Activated CD8-positive, alpha-beta T cell treated with anti-CD3 and anti-CD28 coated beads for 36 hours (primary cell): ENCODE results near the gene CCRL2. TPM values are rescaled to one million over a fixed set of nuclear protein-coding genes. Genes with fewer than 3 reads are reported as not detected.

Experiments
- ATAC-seq: fragments of 200-7000 bp; cut with Tn5 transposase; one replicate; pipeline ENCODE4 v1.10.0; 2021; ENCODE audit warnings: mild to moderate bottlenecking, moderate library complexity
- CTCF ChIA-PET: fragments of 350-600 bp; sonication (Branson Sonifier 250); formaldehyde crosslinking; loops from one replicate; lab custom pipeline; 2021; ENCODE audit warnings: antibody characterized with exemption; lab: Charles Lee
- POLR2A ChIA-PET: fragments of 350-600 bp; sonication (Branson Sonifier 250); formaldehyde crosslinking; loops from one replicate; lab custom pipeline; 2021; ENCODE audit warnings: antibody characterized with exemption; lab: Charles Lee
- DNase-seq: peaks from one replicate; pipeline ENCODE4 v3.0.0-alpha.2; 2020
- H3K27ac Mint-ChIP-seq: one replicate; pipeline ENCODE4 v1.8.0; 2021; ENCODE audit warnings: mild to moderate bottlenecking, mixed read lengths
- H3K27me3 Mint-ChIP-seq: one replicate; pipeline ENCODE4 v1.8.0; 2021; ENCODE audit warnings: mixed read lengths
- H3K36me3 Mint-ChIP-seq: one replicate; pipeline ENCODE4 v1.8.0; 2021; ENCODE audit warnings: low read depth, mixed read lengths
- H3K4me1 Mint-ChIP-seq: one replicate; pipeline ENCODE4 v1.8.0; 2021; ENCODE audit warnings: low read depth, mixed read lengths
- H3K4me3 Mint-ChIP-seq: one replicate; pipeline ENCODE4 v1.8.0; 2021; ENCODE audit warnings: mild to moderate bottlenecking, moderate library complexity, mixed read lengths
- H3K9me3 Mint-ChIP-seq: one replicate; pipeline ENCODE4 v1.8.0; 2021; ENCODE audit warnings: mixed read lengths
- CTCF ChIP-seq: fragments of 200-600 bp; IDR thresholded peaks from one replicate; pipeline ENCODE4 v1.8.0; 2022; ENCODE audit warnings: antibody characterized with exemption, mild to moderate bottlenecking
- intact Hi-C: fragments of 100-400 bp; cut with micrococcal nuclease; formaldehyde crosslinking; loops from one replicate; pipeline ENCODE4 v1.10.0; 2022
- total RNA-seq, 2 experiments: library from RNA; stranded (reverse); gene quantifications; one replicate each; pipeline ENCODE4 v1.2.3, GENCODE V29; 2021

Gene CCRL2
- 1 to 10 TPM; 2.8 TPM for total RNA-seq

GRCh38 chr3:46406788-46407611 lies at the start of gene CCRL2, which contains the start of gene CCR5AS:
Gene CCRL2 (plus strand): TSS chr3:46407259. CDS start chr3:46408080, 821 bp downstream.
Gene CCR5AS (minus strand): TSS chr3:46407066.
- H3K4me3 Mint-ChIP-seq, result peak within 1 kb of the TSS; percentile 82
- TF ChIP-seq CTCF, result peak; percentile 9
- intact Hi-C loops, result no loop called here
- H3K27me3 Mint-ChIP-seq, result no peaks in the 10 kb centered on the region
- H3K4me1 Mint-ChIP-seq, result peaks cover 36% of the 10 kb centered on the region
- H3K27ac Mint-ChIP-seq, result peak within 1 kb of the TSS; percentile 89
- no peaks in the 10 kb centered on the region for H3K9me3 Mint-ChIP-seq
- DNase-seq, result peak; percentile 74
- no peaks in the 10 kb centered on the region for H3K36me3 Mint-ChIP-seq
- peak; percentile 89 for ATAC-seq
- ChIA-PET POLR2A (interaction anchor here (0.9 to 1.7 kb wide), 8 partner anchors 10 to 191 kb away, joined by 3 to 7 read pairs (median 3); partner anchors contain the start of gene CCR2), CTCF (interaction anchor here (0.8 to 2.5 kb wide), 12 partner anchors 8 to 329 kb away, joined by 3 to 9 read pairs (median 4); partner anchors contain the start of gene CCR5)

GRCh38 chr3:46358466-46358865 lies 48.6 kb upstream of the CCRL2 start:
- no peak for TF ChIP-seq CTCF
- ChIA-PET CTCF (no interaction called here), POLR2A (interaction anchor here (1.0 kb wide), 1 partner anchor 93 kb away, joined by 3 read pairs; no protein-coding TSS in a partner anchor)
- no peaks in the 10 kb centered on the region for H3K36me3 Mint-ChIP-seq
- DNase-seq, result no peak
- no peaks in the 10 kb centered on the region for H3K9me3 Mint-ChIP-seq
- no peak overlapping the region for H3K27ac Mint-ChIP-seq
- no peak for ATAC-seq
- H3K27me3 Mint-ChIP-seq, result peaks cover 17% of the 10 kb centered on the region
- H3K4me3 Mint-ChIP-seq, result no peak overlapping the region
- intact Hi-C loops, result no loop called here
- H3K4me1 Mint-ChIP-seq, result peaks cover 37% of the 10 kb centered on the region

GRCh38 chr3:46359733-46360493 lies 47.1 kb upstream of the CCRL2 start:
- DNase-seq (peak; percentile 51), ATAC-seq (peak; percentile 87)
- peaks cover 16% of the 10 kb centered on the region for H3K27me3 Mint-ChIP-seq
- H3K36me3 Mint-ChIP-seq, result no peaks in the 10 kb centered on the region
- intact Hi-C loops, result no loop called here
- H3K27ac Mint-ChIP-seq, result peak overlapping the region; percentile 10
- POLR2A ChIA-PET, result interaction anchor here (1.0 to 1.6 kb wide), 7 partner anchors 10 to 294 kb away, joined by 3 to 12 read pairs (median 3); partner anchors contain the start of gene CCR5
- H3K4me3 Mint-ChIP-seq, result no peak overlapping the region
- CTCF ChIA-PET, result interaction anchor here (0.9 to 2.1 kb wide), 7 partner anchors 9 to 129 kb away, joined by 3 to 7 read pairs (median 4); partner anchors contain the start of gene CCR5
- H3K4me1 Mint-ChIP-seq, result peaks cover 25% of the 10 kb centered on the region
- no peak for TF ChIP-seq CTCF
- H3K9me3 Mint-ChIP-seq, result no peaks in the 10 kb centered on the region

GRCh38 chr3:46360907-46361306 lies 46.2 kb upstream of the CCRL2 start:
- Mint-ChIP-seq H3K27ac (peak overlapping the region; percentile 28), H3K4me3 (no peak overlapping the region), H3K36me3 (no peaks in the 10 kb centered on the region), H3K4me1 (peaks cover 23% of the 10 kb centered on the region), H3K27me3 (peaks cover 8% of the 10 kb centered on the region), H3K9me3 (no peaks in the 10 kb centered on the region)
- CTCF ChIA-PET, result interaction anchor here (1.0 to 2.1 kb wide), 5 partner anchors 9 to 151 kb away, joined by 3 to 7 read pairs (median 4); partner anchors contain the start of gene CCR5
- ATAC-seq, result peak; percentile 18
- intact Hi-C loops, result no loop called here
- POLR2A ChIA-PET, result interaction anchor here (0.9 to 1.6 kb wide), 3 partner anchors 9 to 153 kb away, joined by 3 to 12 read pairs (median 3); partner anchors contain the start of genes CCR1 and CCR5
- DNase-seq, result no peak
- no peak for TF ChIP-seq CTCF
